SU-DHL-6 (cell line): ENCODE results near the gene CDC42SE1.
A peak's percentile ranks its signal among the peaks of the same experiment; 100 is the strongest.

Experiments
- H2AFZ ChIP-seq: fragments of 200-600 bp; sonication (generic); 2 replicates; pipeline ENCODE4 v1.6.1; 2014; ENCODE audit warnings: low read depth, mild to moderate bottlenecking, moderate library complexity, mixed read lengths, antibody characterized with exemption, low read length; ENCODE audit not compliant: severe bottlenecking
- H3F3A ChIP-seq: fragments of 200-600 bp; shearing (Covaris generic); 2 replicates; pipeline ENCODE4 v1.6.0; 2016; ENCODE audit warnings: antibody characterized with exemption, mild to moderate bottlenecking; ENCODE audit not compliant: insufficient read depth
- H3K27ac ChIP-seq: fragments of 200-600 bp; sonication (generic); 2 replicates; pipeline ENCODE4 v1.5.1; 2016; ENCODE audit warnings: low read depth, mild to moderate bottlenecking, low read length, moderate library complexity, mixed read lengths
- H3K27me3 ChIP-seq: fragments of 200-600 bp; sonication (generic), shearing (Covaris generic); 2 replicates; pipeline ENCODE4 v1.6.0; 2014; ENCODE audit warnings: mild to moderate bottlenecking, low read length
- H3K36me3 ChIP-seq: fragments of 200-600 bp; sonication (generic); 2 replicates; pipeline ENCODE4 v1.6.1; 2014; ENCODE audit warnings: mild to moderate bottlenecking, low read length, mixed read lengths
- H3K4me2 ChIP-seq: fragments of 300-600, 200-600 bp; shearing (Covaris generic), sonication (generic); 2 replicates; pipeline ENCODE4 v1.6.0; 2014; ENCODE audit warnings: low read length, low read depth, mild to moderate bottlenecking; ENCODE audit not compliant: poor library complexity, severe bottlenecking
- H3K4me3 ChIP-seq: fragments of 200-600 bp; sonication (generic); 2 replicates; pipeline ENCODE4 v1.5.1; 2014; ENCODE audit warnings: antibody characterized with exemption, low read length, mild to moderate bottlenecking, mixed read lengths; ENCODE audit not compliant: insufficient read depth, poor library complexity, severe bottlenecking
- H3K79me2 ChIP-seq: fragments of 200-600 bp; sonication (generic); 2 replicates; pipeline ENCODE4 v1.6.1; 2014; ENCODE audit warnings: mild to moderate bottlenecking, low read length, moderate library complexity; ENCODE audit not compliant: insufficient read depth
- H3K9ac ChIP-seq: fragments of 200-600 bp; sonication (generic); 2 replicates; pipeline ENCODE4 v1.7.0; 2014; ENCODE audit warnings: mild to moderate bottlenecking, low read length
- H3K9me2 ChIP-seq: fragments of 200-600 bp; sonication (generic); replicated peaks from 2 replicates; pipeline ENCODE4 v1.6.1; 2014; ENCODE audit warnings: low read length; ENCODE audit not compliant: insufficient read depth
- H3K9me3 ChIP-seq: fragments of 200-600 bp; sonication (generic); 2 replicates; pipeline ENCODE4 v1.6.1; 2014; ENCODE audit warnings: low read length, mixed read lengths; ENCODE audit not compliant: insufficient read depth
- H4K20me1 ChIP-seq: fragments of 200-600 bp; sonication (generic); 2 replicates; pipeline ENCODE4 v1.6.1; 2014; ENCODE audit warnings: low read depth, mild to moderate bottlenecking, antibody characterized with exemption, low read length, moderate library complexity, mixed read lengths
- CTCF ChIP-seq: fragments of 200-600 bp; sonication (generic); IDR thresholded peaks from one replicate; pipeline ENCODE4 v1.5.1; 2017; ENCODE audit warnings: antibody characterized with exemption, mild to moderate bottlenecking, low read length, moderate library complexity; ENCODE audit not compliant: insufficient read depth, poor library complexity, severe bottlenecking
- EZH2phosphoT487 ChIP-seq: fragments of 200-600 bp; sonication (generic), shearing (Covaris generic); conservative IDR thresholded peaks from 2 replicates; pipeline ENCODE4 v1.6.1; 2018; ENCODE audit warnings: mild to moderate bottlenecking, antibody characterized with exemption, low read length, moderate library complexity, mixed read lengths

Gene CDC42SE1

GRCh38 chr1:151059109-151060006 lies at the start of gene CDC42SE1:
Gene CDC42SE1, minus strand, starts transcription at chr1:151059622. Its CDS starts 3,892 bp downstream, at chr1:151055730.
- Histone ChIP-seq H3K79me2 (peaks cover 50% of the 10 kb centered on the region), H3K4me3 (peak within 1 kb of the TSS; percentile 87), H3K9me3 (no peaks in the 10 kb centered on the region), H3F3A (peaks cover 13% of the 10 kb centered on the region), H3K9ac (peak within 1 kb of the TSS; percentile 95), H4K20me1 (no peaks in the 10 kb centered on the region; the same call in 1 of the 2 replicates), H3K4me2 (peak within 1 kb of the TSS; percentile 83), H2AFZ (peak within 1 kb of the TSS; percentile 72), H3K9me2 (no peaks in the 10 kb centered on the region), H3K27me3 (no peaks in the 10 kb centered on the region), H3K27ac (peak within 1 kb of the TSS; percentile 74), H3K36me3 (peaks cover 8% of the 10 kb centered on the region; the same call in 1 of the 2 replicates)
- TF ChIP-seq EZH2phosphoT487 (no peak), CTCF (peak; percentile 62)

GRCh38 chr1:151108331-151108730 lies 48.9 kb upstream of the CDC42SE1 start:
- TF ChIP-seq EZH2phosphoT487 (no peak), CTCF (no peak)
- no peaks in the 10 kb centered on the region for H3F3A ChIP-seq

GRCh38 chr1:151106894-151107293 lies 47.5 kb upstream of the CDC42SE1 start:
- H3K9me2 ChIP-seq, result no peaks in the 10 kb centered on the region
- H3F3A ChIP-seq, result no peaks in the 10 kb centered on the region
- no peaks in the 10 kb centered on the region for H4K20me1 ChIP-seq
- no peak for TF ChIP-seq EZH2phosphoT487
- H3K9me3 ChIP-seq, result no peaks in the 10 kb centered on the region
- no peak overlapping the region for H3K9ac ChIP-seq
- H3K79me2 ChIP-seq, result no peaks in the 10 kb centered on the region
- H3K27ac ChIP-seq, result no peak overlapping the region
- no peaks in the 10 kb centered on the region for H3K36me3 ChIP-seq
- H3K27me3 ChIP-seq, result no peaks in the 10 kb centered on the region
- no peak overlapping the region for H3K4me3 ChIP-seq
- no peak overlapping the region for H2AFZ ChIP-seq
- no peak overlapping the region for H3K4me2 ChIP-seq

More at GRCh38 chr1:151108331-151108730, 48.9 kb upstream of the CDC42SE1 start:
- Histone ChIP-seq H3K9me2 (no peaks in the 10 kb centered on the region), H3K4me3 (no peak overlapping the region), H2AFZ (no peak overlapping the region), H3K9ac (no peak overlapping the region), H3K36me3 (no peaks in the 10 kb centered on the region), H3K9me3 (no peaks in the 10 kb centered on the region), H3K79me2 (no peaks in the 10 kb centered on the region), H3K27me3 (no peaks in the 10 kb centered on the region), H3K27ac (no peak overlapping the region), H4K20me1 (no peaks in the 10 kb centered on the region), H3K4me2 (no peak overlapping the region)

GRCh38 chr1:151104630-151105029 lies 45.2 kb upstream of the CDC42SE1 start:
- Histone ChIP-seq H3K36me3 (0 out of 2 replicates have a peak, but pooled peaks cover under 1% of the 10 kb centered on the region), H4K20me1 (no peaks in the 10 kb centered on the region), H3K27me3 (no peaks in the 10 kb centered on the region), H2AFZ (no peak overlapping the region), H3F3A (peaks cover under 1% of the 10 kb centered on the region; the same call in 1 of the 2 replicates), H3K27ac (no peak overlapping the region), H3K4me2 (no peak overlapping the region), H3K4me3 (no peak overlapping the region), H3K9me2 (no peaks in the 10 kb centered on the region), H3K79me2 (no peaks in the 10 kb centered on the region), H3K9ac (no peak overlapping the region), H3K9me3 (no peaks in the 10 kb centered on the region)
- no peak for TF ChIP-seq EZH2phosphoT487
- no peak for TF ChIP-seq CTCF
